Measurements from ENCODE around the gene OSBPL8.

DNA sequence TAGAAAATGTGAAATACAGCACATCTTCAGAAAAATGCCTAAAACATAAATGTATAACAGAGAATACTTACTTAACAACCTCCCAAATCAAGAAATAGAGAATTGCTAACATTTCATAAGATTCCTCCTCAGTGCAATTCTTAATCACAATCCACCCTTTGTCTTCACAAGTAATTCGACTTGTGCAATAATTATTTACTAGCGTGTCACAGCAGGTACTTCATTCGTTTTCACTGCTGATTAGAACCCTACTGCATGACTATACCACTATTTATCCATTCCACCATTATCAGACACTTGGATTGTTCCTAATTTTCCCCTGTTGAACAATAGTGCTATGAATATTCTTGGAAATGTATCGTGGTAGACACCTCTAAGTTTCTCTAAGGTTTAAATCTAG is 146.4 kb downstream of the OSBPL8 start:
- TF ChIP-seq, protein P1, sequence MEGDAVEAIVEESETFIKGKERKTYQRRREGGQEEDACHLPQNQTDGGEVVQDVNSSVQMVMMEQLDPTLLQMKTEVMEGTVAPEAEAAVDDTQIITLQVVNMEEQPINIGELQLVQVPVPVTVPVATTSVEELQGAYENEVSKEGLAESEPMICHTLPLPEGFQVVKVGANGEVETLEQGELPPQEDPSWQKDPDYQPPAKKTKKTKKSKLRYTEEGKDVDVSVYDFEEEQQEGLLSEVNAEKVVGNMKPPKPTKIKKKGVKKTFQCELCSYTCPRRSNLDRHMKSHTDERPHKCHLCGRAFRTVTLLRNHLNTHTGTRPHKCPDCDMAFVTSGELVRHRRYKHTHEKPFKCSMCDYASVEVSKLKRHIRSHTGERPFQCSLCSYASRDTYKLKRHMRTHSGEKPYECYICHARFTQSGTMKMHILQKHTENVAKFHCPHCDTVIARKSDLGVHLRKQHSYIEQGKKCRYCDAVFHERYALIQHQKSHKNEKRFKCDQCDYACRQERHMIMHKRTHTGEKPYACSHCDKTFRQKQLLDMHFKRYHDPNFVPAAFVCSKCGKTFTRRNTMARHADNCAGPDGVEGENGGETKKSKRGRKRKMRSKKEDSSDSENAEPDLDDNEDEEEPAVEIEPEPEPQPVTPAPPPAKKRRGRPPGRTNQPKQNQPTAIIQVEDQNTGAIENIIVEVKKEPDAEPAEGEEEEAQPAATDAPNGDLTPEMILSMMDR (IDR thresholded peaks at IDR 0.05; ENCODE audit: insufficient read depth, low read depth, low read length), result no peak
- TF ChIP-seq EZH2 (IDR thresholded peaks at IDR 0.05; ENCODE audit: insufficient read depth, low read length), result no peak

Measured in astrocyte (in vitro differentiated cells and primary cell).